Trophoblast cell (in vitro differentiated cells and primary cell): Measurements from ENCODE around the gene PLIN4.

Source experiments
- DNase-seq, 2 donors: peaks; one replicate each; pipeline ENCODE4 v3.0.0-alpha.2; 2016
- H2AFZ ChIP-seq: 2 replicates; pipeline ENCODE4 v1.6.1; 2013; ENCODE audit warnings: low read length, moderate library complexity, mild to moderate bottlenecking; ENCODE audit not compliant: insufficient read depth, poor library complexity
- H2AK5ac ChIP-seq: 2 replicates; pipeline ENCODE4 v1.6.1; 2013; ENCODE audit warnings: mild to moderate bottlenecking, low read length
- H2BK120ac ChIP-seq: 2 replicates; pipeline ENCODE4 v1.6.1; 2013; ENCODE audit warnings: low read length, mild to moderate bottlenecking, moderate library complexity; ENCODE audit not compliant: insufficient read depth, poor library complexity
- H2BK12ac ChIP-seq: 2 replicates; pipeline ENCODE4 v1.6.1; 2013; ENCODE audit warnings: mild to moderate bottlenecking, low read length, moderate library complexity
- H2BK5ac ChIP-seq: 2 replicates; pipeline ENCODE4 v1.6.1; 2013; ENCODE audit warnings: low read length, low read depth, moderate library complexity, mild to moderate bottlenecking; ENCODE audit not compliant: poor library complexity
- H3K14ac ChIP-seq: 2 replicates; pipeline ENCODE4 v1.6.1; 2013; ENCODE audit warnings: mild to moderate bottlenecking, low read length
- H3K18ac ChIP-seq: 2 replicates; pipeline ENCODE4 v1.6.1; 2013; ENCODE audit warnings: mild to moderate bottlenecking, low read length
- H3K23ac ChIP-seq: 2 replicates; pipeline ENCODE4 v1.6.1; 2013; ENCODE audit warnings: low read length
- H3K27ac ChIP-seq: 2 replicates; pipeline ENCODE4 v1.5.1; 2013; ENCODE audit warnings: low read depth, mild to moderate bottlenecking, inconsistent platforms, low read length, moderate library complexity
- H3K27me3 ChIP-seq: 2 replicates; pipeline ENCODE4 v1.6.1; 2013; ENCODE audit warnings: inconsistent platforms, mild to moderate bottlenecking, low read length, moderate library complexity; ENCODE audit not compliant: insufficient read depth
- H3K36me3 ChIP-seq, 2 experiments: 1 replicate in 1 of 2; 2 replicates in 1 of 2; pipeline ENCODE4 v1.6.1; 2013; ENCODE audit warnings: low read length in 2 of 2, mild to moderate bottlenecking in 2 of 2, moderate library complexity in 1 of 2; ENCODE audit not compliant: insufficient read depth in 2 of 2, control insufficient read depth in 1 of 2
- H3K4ac ChIP-seq: 2 replicates; pipeline ENCODE4 v1.6.1; 2013; ENCODE audit warnings: low read depth, mild to moderate bottlenecking, low read length, moderate library complexity
- H3K4me1 ChIP-seq, 2 experiments: 1 replicate in 1 of 2; 2 replicates in 1 of 2; pipeline ENCODE4 v1.6.1; 2013; ENCODE audit warnings: low read length in 2 of 2, mild to moderate bottlenecking in 2 of 2, moderate library complexity in 1 of 2; ENCODE audit not compliant: insufficient read depth in 2 of 2, control insufficient read depth in 1 of 2
- H3K4me2 ChIP-seq: 2 replicates; pipeline ENCODE4 v1.6.1; 2013; ENCODE audit warnings: inconsistent platforms, mild to moderate bottlenecking, low read length, moderate library complexity
- H3K4me3 ChIP-seq: 2 replicates; pipeline ENCODE4 v1.5.1; 2013; ENCODE audit warnings: mild to moderate bottlenecking, low read depth, low read length, inconsistent platforms
- H3K79me1 ChIP-seq: one replicate; pipeline ENCODE4 v1.6.1; 2013; ENCODE audit warnings: low read length
- H3K79me2 ChIP-seq: 2 replicates; pipeline ENCODE4 v1.6.1; 2013; ENCODE audit warnings: low read length, mild to moderate bottlenecking; ENCODE audit not compliant: control insufficient read depth, insufficient read depth, poor library complexity
- H3K9ac ChIP-seq: 2 replicates; pipeline ENCODE4 v1.6.1; 2013; ENCODE audit warnings: mild to moderate bottlenecking, low read length
- H3K9me3 ChIP-seq: 2 replicates; pipeline ENCODE4 v1.6.1; 2013; ENCODE audit warnings: low read depth, mild to moderate bottlenecking, control low read depth, inconsistent platforms, low read length; ENCODE audit not compliant: insufficient read depth
- H4K12ac ChIP-seq: 2 replicates; pipeline ENCODE4 v1.6.1; 2013; ENCODE audit warnings: low read depth, mild to moderate bottlenecking, low read length, moderate library complexity
- H4K8ac ChIP-seq: 2 replicates; pipeline ENCODE4 v1.6.1; 2013; ENCODE audit warnings: low read depth, mild to moderate bottlenecking, low read length, moderate library complexity
- H4K91ac ChIP-seq: one replicate; pipeline ENCODE4 v1.6.1; 2013; ENCODE audit warnings: low read depth, mild to moderate bottlenecking, low read length, moderate library complexity
- WGBS: extraction: QIAGEN DNeasy Blood & Tissue Kit; methylation state at CpG from one replicate; pipeline ENCODE4 v1.1.7; 2013; ENCODE audit warnings: missing lambda C conversion rate; ENCODE audit not compliant: insufficient read length, insufficient coverage; ENCODE audit errors: extremely low coverage; 5-methylcytosine and 5-hydroxymethylcytosine counted together

The PLIN4 gene

GRCh38 chr19:4553775-4554174, 35.5 kb upstream of the PLIN4 start:
- Histone ChIP-seq H3K4ac (no peak overlapping the region), H2BK12ac (no peak overlapping the region), H3K79me2 (no peaks in the 10 kb centered on the region), H3K4me1 (no peaks in the 10 kb centered on the region), H3K14ac (no peak overlapping the region), H3K79me1 (no peaks in the 10 kb centered on the region), H3K27ac (no peak overlapping the region), H4K12ac (no peak overlapping the region), H2BK5ac (no peak overlapping the region), H4K8ac (no peak overlapping the region), H3K36me3 (no peaks in the 10 kb centered on the region), H3K4me3 (peak overlapping the region; percentile 26), H2BK120ac (no peak overlapping the region), H3K4me2 (no peak overlapping the region), H3K9me3 (peaks cover 3% of the 10 kb centered on the region), H3K9ac (no peak overlapping the region), H3K27me3 (no peaks in the 10 kb centered on the region), H3K18ac (no peak overlapping the region), H3K23ac (no peak overlapping the region), H4K91ac (no peak overlapping the region), H2AFZ (no peak overlapping the region), H2AK5ac (no peak overlapping the region)
- WGBS: no CpG with 5 or more reads among the region's 3 CpGs
- no peak for DNase-seq

- H3K9ac ChIP-seq: no peak overlapping the region
- H3K79me1 ChIP-seq: no peaks in the 10 kb centered on the region
- no peak overlapping the region for H2AFZ ChIP-seq
Observed at GRCh38 chr19:4553092-4553695, 34.9 kb upstream of the PLIN4 start.

GRCh38 chr19:4552525-4552819, 34.2 kb upstream of the PLIN4 start:
- Histone ChIP-seq H2BK120ac (no peak overlapping the region), H3K27me3 (no peaks in the 10 kb centered on the region), H4K8ac (no peak overlapping the region), H2BK5ac (no peak overlapping the region), H3K4ac (no peak overlapping the region), H3K9me3 (peaks cover 3% of the 10 kb centered on the region), H3K4me1 (no peaks in the 10 kb centered on the region), H3K36me3 (no peaks in the 10 kb centered on the region), H2BK12ac (no peak overlapping the region), H3K79me2 (no peaks in the 10 kb centered on the region), H3K9ac (no peak overlapping the region), H2AK5ac (no peak overlapping the region), H4K12ac (no peak overlapping the region), H3K79me1 (no peaks in the 10 kb centered on the region), H3K14ac (no peak overlapping the region), H2AFZ (no peak overlapping the region), H3K4me2 (no peak overlapping the region), H3K23ac (no peak overlapping the region), H3K18ac (no peak overlapping the region), H3K4me3 (no peak overlapping the region), H3K27ac (no peak overlapping the region), H4K91ac (no peak overlapping the region)
- no peak for DNase-seq
- WGBS: no CpG with 5 or more reads among the region's 18 CpGs

More at GRCh38 chr19:4553092-4553695, 34.9 kb upstream of the PLIN4 start:
- Histone ChIP-seq H3K4ac (no peak overlapping the region), H3K4me3 (no peak overlapping the region), H3K4me1 (no peaks in the 10 kb centered on the region), H2AK5ac (no peak overlapping the region), H3K9me3 (peaks cover 3% of the 10 kb centered on the region), H3K79me2 (no peaks in the 10 kb centered on the region), H4K91ac (no peak overlapping the region), H3K14ac (no peak overlapping the region), H3K23ac (no peak overlapping the region), H2BK120ac (no peak overlapping the region), H3K36me3 (no peaks in the 10 kb centered on the region), H3K4me2 (no peak overlapping the region), H2BK12ac (no peak overlapping the region), H3K27me3 (no peaks in the 10 kb centered on the region), H4K12ac (no peak overlapping the region), H3K18ac (no peak overlapping the region), H3K27ac (no peak overlapping the region), H2BK5ac (no peak overlapping the region), H4K8ac (no peak overlapping the region)
- no peak for DNase-seq

- Histone ChIP-seq H2AFZ (no peak overlapping the region), H2AK5ac (no peak overlapping the region), H3K79me1 (no peaks in the 10 kb centered on the region), H3K79me2 (no peaks in the 10 kb centered on the region), H3K9ac (no peak overlapping the region), H3K4ac (no peak overlapping the region), H3K4me1 (no peaks in the 10 kb centered on the region), H3K18ac (no peak overlapping the region), H3K23ac (no peak overlapping the region), H3K9me3 (peaks cover 3% of the 10 kb centered on the region), H3K36me3 (no peaks in the 10 kb centered on the region), H2BK12ac (no peak overlapping the region), H3K4me2 (no peak overlapping the region), H2BK120ac (no peak overlapping the region), H4K12ac (no peak overlapping the region), H3K4me3 (no peak overlapping the region), H3K27me3 (no peaks in the 10 kb centered on the region), H3K27ac (no peak overlapping the region), H2BK5ac (no peak overlapping the region), H4K91ac (no peak overlapping the region), H3K14ac (no peak overlapping the region), H4K8ac (no peak overlapping the region)
- no CpG with 5 or more reads among the region's 26 CpGs for WGBS
- DNase-seq: no peak
Observed at GRCh38 chr19:4550479-4551050, 32.3 kb upstream of the PLIN4 start.
